GM18526 (cell line): ENCODE results near the gene VPS13C.

Experiments used
- POLR2A ChIP-seq: IDR thresholded peaks from 3 replicates; pipeline ENCODE4 v1.6.1; 2011; ENCODE audit not compliant: insufficient read length; ENCODE audit errors: extremely low read depth

The VPS13C gene

GRCh38 chr15:61936528-61937195 is 123.6 kb downstream of the VPS13C start:
- no peak for TF ChIP-seq POLR2A

- no peak for TF ChIP-seq POLR2A
Observed at GRCh38 chr15:61935493-61935892, 124.8 kb downstream of the VPS13C start.

- no peak for TF ChIP-seq POLR2A
Observed at GRCh38 chr15:61929452-61929851, 130.8 kb downstream of the VPS13C start.

- no peak for TF ChIP-seq POLR2A
Observed at GRCh38 chr15:61923173-61923572, 137.1 kb downstream of the VPS13C start.

GRCh38 chr15:61921093-61921492 is 139.2 kb downstream of the VPS13C start:
- no peak for TF ChIP-seq POLR2A

GRCh38 chr15:61917457-61917856 is 142.8 kb downstream of the VPS13C start:
- no peak for TF ChIP-seq POLR2A

- no peak for TF ChIP-seq POLR2A
Observed at GRCh38 chr15:61916104-61916503, 144.1 kb downstream of the VPS13C start.

GRCh38 chr15:61915640-61916039 is 144.6 kb downstream of the VPS13C start:
- TF ChIP-seq POLR2A, result no peak

- TF ChIP-seq POLR2A, result no peak
Observed at GRCh38 chr15:61910839-61911369, 149.3 kb downstream of the VPS13C start.

- no peak for TF ChIP-seq POLR2A
Observed at GRCh38 chr15:61908241-61908640, 152.0 kb downstream of the VPS13C start.

GRCh38 chr15:61907753-61908086 is 152.5 kb downstream of the VPS13C start:
- TF ChIP-seq POLR2A, result no peak

- no peak for TF ChIP-seq POLR2A
Observed at GRCh38 chr15:61906961-61907752, 153.1 kb downstream of the VPS13C start.

GRCh38 chr15:61893146-61893545 is 167.1 kb downstream of the VPS13C start:
- TF ChIP-seq POLR2A, result no peak

- no peak for TF ChIP-seq POLR2A
Observed at GRCh38 chr15:61892140-61892539, 168.1 kb downstream of the VPS13C start.

GRCh38 chr15:61890106-61890505 is 170.1 kb downstream of the VPS13C start:
- no peak for TF ChIP-seq POLR2A

GRCh38 chr15:61889706-61890105 is 170.5 kb downstream of the VPS13C start:
- TF ChIP-seq POLR2A, result no peak
